M059J (cell line): ENCODE data around the gene NR3C2. TPM values are rescaled to one million over a fixed set of nuclear protein-coding genes. Genes with fewer than 3 reads are reported as not detected.
"Not testable (repeated sequence)": the region's sequence is repeated elsewhere in the genome, so short reads cannot be mapped to it uniquely, and the experiment has no call there.

Source experiments
- DNase-seq: peaks from one replicate; pipeline ENCODE4 v3.0.0-alpha.2; 2012; ENCODE audit warnings: low read depth
- total RNA-seq: library from RNA; depleted of rRNA; stranded (reverse); fragments of >200 nt; shearing (Covaris generic); gene quantifications from 2 replicates; pipeline ENCODE4 v1.2.3, GENCODE V29; 2014

Gene NR3C2
- total RNA-seq, 1 experiment from 2014 or later, result 0.15 TPM

DNA sequence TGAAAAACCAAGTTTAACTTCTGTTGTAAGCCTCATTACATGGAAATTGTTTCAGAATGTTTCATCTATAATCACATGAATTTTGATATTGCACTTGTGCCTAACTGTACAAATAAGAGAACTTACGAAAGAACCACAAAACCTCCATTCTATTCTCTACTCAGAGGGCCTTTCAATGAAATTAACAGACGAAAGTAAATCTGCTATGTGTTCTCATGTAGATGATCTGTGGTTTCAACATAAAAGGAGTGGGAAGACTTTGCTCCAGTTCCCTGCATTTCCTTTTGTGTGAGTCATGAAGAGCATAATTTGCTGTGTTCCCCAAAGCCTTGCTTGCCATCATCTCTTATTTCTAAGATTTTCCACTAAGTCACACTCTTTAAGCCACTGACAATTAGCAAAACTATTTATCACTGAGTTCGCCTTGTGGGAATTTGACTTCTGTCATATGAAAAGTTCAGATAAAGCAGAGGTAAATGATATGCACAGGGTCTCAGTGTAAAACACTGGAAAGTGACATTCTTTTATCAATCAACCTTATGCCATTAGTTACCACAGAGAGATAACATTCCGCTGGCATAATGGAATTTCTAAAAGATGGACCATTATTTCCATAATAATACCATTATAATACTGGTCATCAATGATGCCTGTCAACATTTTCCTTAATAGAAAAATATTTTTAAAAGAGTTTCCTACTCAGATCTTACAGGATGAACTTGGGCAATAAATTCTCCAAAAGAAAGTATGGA, 329.8 kb downstream of the NR3C2 start:
- DNase-seq, result peak; percentile 62

DNA sequence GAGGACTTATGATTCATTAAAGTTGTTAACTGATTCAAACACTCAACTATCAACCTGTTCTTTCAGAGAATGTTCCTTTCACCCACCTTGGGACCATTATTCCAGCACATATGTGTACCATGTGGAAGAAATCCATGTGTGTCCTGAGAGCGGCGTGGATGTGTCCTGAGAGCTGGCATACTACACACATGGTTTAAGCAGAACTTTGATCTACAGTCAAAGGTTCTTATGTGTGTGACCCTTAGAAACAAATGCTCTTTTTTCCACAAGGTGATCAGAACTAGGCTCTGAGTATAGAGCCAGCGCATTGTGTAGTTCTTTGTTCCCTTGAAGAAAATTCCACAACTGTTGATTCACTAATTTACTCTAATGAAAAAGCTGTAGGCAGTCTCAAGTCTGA, 332.0 kb downstream of the NR3C2 start:
- DNase-seq, result no peak

DNA sequence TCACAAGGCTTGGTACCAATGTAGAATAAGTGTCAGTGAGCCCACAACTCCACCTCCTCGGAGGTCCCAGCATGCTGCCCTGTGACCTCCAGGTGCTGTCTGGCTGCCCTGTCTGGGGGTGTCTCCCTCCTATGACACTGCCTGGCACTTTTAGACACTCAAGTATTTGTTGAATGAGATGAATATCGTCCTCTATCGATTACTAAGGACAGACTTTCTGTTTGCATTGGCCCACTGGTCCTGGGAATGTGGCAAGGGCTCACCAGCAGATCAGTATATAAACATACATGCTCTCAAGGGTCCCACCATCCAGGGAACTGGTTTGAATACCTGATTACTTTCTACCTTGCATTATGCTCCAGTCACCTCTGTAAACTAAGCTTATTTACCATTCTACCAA, 333.0 kb downstream of the NR3C2 start:
- DNase-seq, result no peak

DNA sequence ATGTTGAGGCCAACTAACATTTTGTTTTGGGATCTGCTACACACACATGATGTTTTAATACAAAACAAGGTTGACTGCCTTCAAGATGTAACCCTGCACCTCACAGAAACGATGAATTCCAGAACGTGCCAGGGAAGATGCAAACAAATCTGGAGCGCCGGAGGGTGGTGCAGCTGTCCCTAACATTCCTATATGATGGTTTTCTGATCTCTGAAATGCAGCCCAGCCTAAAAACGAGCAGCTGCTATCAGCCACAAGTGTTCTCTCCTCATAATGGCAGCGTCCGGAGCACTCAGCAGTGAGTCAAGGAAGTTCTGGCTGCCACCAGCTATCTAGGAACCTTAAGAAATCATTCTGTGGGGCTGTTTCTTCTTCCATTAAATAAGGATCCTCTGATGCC, 333.4 kb downstream of the NR3C2 start:
- DNase-seq, result no peak

GRCh38 chr4:148103597-148104355, 338.4 kb downstream of the NR3C2 start:
- no peak for DNase-seq

DNA sequence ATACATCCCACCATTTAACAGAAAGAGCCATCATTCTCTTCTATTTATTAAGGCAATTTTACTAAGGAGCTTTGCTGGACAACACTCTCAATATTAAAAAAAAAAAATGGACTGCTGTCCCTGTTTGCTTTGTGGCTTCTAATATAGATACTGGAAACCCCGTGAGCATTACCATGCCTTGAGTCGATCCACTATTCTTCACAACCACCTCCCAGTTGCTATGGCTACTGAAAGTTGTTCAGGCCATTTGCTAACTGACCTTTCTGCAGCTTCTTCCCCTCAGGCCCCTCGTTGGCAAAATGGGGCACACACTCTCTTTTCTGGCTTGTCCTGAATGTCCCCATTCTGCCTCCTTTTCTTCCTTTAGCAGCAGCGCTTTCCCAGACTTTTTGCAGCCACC, 340.4 kb downstream of the NR3C2 start:
- no peak for DNase-seq

- DNase-seq, result no peak
These were observed 341.0 kb downstream of the NR3C2 start for GRCh38 chr4:148101235-148101634.

- DNase-seq, result no peak
These were observed 344.4 kb downstream of the NR3C2 start for GRCh38 chr4:148097801-148098200.

DNA sequence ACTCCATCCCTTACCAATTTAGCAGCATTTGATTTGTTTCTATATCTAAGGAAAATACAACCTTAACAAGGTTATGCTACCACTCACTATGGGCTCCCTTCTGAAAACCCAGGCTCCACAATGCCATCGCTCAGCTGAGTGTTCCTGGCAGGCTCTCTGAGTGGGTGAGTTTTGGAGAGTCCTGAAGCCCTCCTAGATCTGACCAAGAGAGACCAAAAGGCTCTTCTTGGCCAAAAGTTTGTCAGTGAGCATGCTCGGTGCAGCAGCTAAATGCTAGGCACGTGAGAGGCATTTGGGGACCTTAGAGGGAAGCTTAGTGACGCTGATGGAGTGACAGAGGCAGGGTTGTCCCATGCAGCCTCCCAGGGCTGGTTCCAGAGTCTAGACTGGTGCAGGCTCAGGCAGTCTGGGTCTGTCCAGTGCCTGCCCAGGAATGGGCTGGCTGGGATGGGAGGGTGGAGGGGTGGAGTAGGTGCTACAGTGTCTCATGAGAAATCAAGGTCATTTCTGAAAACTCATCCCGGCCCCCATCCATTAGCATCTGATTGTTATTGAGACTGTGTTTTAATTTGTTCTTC, 346.8 kb downstream of the NR3C2 start:
- DNase-seq, result no peak

DNA sequence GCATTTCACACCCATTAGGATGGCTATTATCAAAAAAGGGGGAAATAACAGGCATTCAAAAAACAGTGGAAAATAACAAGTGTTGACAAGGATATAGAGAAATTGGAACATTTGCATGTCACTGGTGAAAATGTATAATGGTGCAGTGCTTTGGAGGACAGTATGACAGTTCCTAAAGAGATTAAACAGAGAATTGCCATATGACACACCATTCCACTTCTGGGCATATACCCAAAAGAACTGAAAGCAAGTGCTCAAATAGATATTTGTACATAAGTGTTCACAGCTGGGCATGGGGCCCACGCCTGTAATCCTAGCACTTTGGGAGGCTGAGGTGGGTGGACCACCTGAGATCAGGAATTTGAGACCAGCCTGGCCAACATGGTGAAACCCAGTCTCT, 348.1 kb downstream of the NR3C2 start:
- no peak for DNase-seq

GRCh38 chr4:148093065-148093464, 349.1 kb downstream of the NR3C2 start:
- DNase-seq, result no peak

DNA sequence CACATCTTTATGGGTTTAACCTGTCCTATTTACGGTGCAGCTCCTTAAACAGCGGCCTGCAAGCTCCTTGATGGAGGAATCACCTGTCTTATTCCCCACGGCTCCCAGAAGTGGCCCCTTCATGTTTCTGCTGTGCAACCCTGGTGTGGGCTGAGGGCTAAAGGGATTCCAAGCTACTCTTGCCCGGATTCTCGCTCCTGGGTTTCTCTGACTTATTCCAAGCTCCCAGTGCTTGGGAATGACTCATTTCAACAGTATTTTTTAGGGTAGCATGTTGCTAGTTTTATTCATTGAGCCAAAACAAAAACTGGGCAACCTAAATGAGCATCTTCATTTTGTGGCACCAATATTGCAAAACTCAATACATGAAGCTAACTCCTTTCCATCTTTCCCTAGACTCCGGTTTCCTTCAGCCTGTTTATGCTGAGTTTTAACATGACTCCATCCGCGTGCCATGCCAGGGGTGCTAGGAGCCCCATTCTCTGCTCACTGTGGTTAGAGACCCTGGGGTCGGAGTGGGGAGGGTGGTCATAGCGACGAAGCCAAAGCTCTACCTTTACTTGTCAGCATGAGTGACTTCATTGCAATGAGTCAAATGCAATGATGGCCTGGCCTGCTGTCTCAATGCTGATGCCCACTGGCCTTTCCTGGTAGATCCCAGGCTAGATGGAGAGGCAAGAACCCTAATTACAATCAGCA, 349.7 kb downstream of the NR3C2 start:
- DNase-seq, result no peak

GRCh38 chr4:148091896-148092295, 350.3 kb downstream of the NR3C2 start:
- DNase-seq, result no peak

DNA sequence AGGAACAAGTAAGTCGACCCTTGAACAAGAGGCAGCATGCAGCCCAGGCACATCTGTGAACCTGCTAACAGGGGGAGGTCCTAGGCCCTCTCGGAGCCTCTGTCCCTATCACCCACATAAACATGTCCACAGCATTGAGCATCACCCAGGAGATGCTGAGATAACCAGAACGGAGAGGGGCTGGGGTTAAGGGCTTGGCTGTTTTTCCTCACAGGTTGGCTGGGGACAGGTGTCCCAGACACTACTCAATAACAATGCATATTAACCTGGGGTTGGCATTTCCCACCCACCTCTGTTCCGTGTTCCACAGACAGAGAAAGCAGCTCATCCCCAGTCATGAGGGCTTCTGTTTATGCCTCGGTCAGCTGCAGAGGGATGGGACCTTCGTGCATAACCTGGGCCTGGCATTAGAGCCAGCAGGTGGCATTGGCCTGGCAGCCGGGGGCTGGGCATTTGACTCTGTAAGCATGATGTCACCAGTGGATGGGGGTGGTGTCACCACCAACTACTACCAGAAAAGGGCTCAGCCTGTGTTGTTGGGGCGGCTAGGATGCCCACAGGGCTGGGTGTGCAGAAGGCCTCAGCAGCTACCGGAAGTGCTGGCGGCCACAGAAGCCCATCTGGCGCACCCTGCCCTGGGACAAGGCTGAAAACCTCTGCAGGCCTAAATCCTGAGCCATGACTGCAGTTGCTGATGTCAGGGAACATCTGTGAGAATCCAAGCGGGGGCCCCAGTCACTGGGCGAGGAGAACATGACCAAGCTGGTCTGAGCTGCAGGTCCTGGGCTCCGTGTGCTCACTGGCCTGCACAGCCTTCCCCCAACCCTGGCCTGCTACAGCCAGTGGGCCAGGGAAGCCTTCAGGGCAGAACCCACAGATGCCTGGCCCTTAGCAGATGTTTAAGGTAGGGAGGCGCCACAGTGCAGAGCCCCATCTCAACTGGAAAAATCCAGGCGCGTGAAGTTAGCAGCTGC, 351.4 kb downstream of the NR3C2 start:
- no peak for DNase-seq

- no peak for DNase-seq
These were observed 352.2 kb downstream of the NR3C2 start for GRCh38 chr4:148090029-148090428.

DNA sequence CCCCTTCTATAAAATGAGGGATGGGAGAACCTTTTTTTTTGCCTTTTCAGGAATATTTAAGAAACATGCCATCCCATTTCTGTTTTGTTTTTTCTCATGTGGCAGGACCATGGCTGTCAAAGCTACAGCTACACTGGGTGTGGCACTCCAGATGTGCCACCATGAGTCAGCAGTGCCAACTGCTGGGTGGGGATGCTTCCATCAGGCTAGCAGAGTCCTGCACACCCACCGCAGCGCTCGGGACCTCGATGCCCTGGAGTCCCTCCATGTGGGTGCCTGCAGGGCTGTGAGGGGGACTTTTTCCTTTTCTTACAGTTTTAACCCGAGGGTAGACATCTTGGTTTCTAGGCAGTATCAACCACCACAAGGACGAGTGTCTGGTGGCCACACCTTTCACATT, 352.6 kb downstream of the NR3C2 start:
- no peak for DNase-seq

GRCh38 chr4:148083073-148083472, 359.1 kb downstream of the NR3C2 start:
- DNase-seq, result not testable (repeated sequence)

DNA sequence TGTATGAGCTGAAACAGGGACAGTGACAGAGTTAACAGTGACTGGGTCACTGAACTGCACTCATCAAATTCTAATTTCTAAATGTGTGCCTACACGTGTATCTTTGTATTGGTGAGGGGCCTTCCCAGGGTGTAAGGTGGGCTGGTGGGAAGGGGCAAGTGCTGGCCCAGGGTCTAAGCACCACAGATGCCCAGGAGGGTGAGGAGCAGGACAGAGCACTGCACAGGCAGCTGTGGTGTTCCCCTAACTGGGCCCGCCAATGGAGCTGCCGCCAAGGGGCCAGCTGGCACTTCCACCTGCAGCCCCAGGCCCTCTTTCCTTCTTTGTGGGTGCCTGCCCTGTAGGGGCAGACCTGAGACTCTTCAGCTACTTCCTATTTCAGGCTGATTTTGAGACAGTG, 360.5 kb downstream of the NR3C2 start:
- no peak for DNase-seq

DNA sequence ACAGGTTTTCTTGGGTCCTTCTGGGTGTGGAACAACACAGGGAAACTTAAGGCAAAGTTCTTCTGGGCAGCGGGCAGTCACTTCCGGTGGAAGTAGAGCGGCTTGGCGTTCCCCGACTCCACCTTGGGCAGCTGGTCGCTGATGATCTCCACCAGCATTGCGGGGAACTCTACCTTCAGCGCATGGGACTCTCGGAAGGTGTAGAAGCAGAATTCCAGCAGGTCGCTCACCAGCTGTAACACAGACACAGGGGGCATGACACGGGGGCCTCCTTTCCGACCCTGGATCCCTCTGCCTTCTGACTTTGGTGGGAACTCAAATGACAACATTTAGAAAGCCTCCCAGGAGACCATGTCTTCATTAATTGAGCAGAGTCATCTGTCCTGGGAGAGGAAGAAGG, 360.9 kb downstream of the NR3C2 start:
- DNase-seq, result no peak

- no peak for DNase-seq
These were observed 362.3 kb downstream of the NR3C2 start for GRCh38 chr4:148079961-148080360.

DNA sequence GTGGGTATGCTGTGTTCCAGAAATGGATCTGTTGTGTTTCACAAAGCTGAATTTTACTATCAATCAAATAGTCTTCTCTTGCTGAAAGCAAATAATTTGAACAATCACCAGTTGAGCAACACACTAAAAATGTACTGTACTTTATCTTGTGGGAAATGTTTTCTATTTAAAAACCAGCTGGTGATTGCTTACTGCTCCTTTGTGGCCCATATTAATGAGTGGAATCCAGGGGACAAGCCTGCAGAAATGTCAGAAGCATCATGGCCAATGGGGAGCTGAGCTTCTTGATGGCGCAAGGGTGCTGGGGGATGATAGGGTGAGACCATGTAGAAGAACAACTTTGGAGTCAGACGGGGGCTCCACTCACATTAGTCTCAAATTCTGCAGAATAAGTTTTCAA, 364.2 kb downstream of the NR3C2 start:
- DNase-seq, result no peak
